NOMO-1 treated with DMSO at 0.1 percent for 48 hours (cell line): ENCODE results near the gene HOXA3.

ENCODE experiments used
- DNase-seq: peaks from one replicate; lab custom pipeline; 2025; ENCODE audit not compliant: unreplicated experiment; lab: John Stamatoyannopoulos, UW

The HOXA3 gene

DNA sequence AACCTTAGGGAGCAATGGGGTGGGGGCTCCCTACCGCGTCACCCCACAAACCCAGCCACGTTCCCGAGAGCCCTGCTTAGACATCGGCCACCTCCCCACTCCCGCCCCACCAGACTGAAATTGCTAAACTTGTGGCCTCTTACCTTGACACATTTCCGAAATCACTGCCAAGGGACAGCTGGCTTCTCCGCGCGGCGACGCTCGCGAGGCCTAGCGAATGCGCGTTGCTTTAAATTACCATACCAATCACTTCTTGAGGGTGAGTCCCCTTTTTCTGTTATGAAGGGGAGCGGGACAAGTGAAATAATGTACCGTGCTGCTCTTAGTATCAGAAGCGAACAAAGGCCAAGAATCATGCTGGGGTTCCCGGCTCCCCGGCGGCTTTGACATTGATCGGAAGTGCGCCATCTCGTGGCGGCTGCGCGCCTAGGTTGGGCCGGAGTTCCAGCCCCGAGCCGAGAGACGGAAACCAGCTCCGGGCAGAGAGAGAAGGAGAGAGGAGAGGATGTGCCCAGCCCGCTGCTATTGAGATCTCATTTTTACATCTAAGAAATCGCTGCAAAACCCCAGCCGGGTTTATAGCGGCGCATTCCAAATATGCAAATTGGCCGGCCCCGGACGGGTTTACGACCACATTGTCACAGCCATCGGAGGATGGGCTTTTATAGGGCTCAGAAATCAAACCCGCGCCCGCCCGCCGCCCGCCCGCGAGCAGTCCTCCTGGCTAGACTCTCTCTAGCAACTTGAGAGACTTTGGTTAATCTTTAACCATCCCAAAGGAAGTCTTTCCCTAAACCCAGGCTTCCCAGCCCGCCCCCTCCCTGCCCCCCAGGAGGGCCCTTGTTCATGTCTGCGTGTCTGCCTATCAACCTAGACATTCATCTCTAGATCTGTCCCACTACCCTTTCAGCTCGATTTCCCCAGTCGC, 27.4 kb upstream of the HOXA3 start:
- DNase-seq: peak; percentile 73

DNA sequence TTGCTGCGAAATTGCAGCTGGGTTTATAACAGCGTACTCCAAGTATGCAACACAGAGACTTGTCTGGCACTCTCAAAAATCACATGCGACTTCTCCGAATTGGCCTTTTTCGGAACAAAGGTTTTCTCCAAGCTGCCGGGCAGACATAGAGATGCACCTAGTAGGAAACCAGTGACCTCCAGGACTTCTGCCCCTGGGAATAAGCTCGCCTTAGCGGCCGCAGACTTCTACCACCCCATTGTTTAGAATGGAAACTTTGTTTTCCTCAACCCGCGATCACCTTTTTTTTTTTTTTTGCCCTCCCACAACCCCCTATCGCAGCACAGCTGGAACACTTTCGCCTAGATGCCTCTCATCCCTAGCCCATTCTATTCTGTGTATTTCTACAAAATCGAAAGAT, 26.6 kb upstream of the HOXA3 start:
- DNase-seq: no peak

DNA sequence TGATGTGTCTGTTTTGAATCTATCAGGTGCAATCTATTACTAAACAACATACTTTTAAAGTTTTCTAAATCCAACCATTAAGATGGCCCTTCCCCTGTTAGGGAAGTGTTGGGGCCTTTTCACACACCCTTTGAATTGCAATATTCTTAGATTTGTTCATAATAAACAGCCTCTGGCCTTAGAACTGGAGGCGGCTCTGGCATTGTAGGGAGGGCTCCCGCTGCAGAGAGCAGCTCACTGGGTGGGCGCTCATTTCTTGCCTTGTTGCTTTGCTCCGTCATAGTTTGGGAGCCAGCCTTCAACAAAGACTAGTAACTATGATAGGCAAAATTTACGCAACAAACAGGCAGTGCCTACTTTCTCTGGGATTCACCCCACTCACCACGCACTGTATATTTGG, 26.0 kb upstream of the HOXA3 start:
- no peak for DNase-seq

DNA sequence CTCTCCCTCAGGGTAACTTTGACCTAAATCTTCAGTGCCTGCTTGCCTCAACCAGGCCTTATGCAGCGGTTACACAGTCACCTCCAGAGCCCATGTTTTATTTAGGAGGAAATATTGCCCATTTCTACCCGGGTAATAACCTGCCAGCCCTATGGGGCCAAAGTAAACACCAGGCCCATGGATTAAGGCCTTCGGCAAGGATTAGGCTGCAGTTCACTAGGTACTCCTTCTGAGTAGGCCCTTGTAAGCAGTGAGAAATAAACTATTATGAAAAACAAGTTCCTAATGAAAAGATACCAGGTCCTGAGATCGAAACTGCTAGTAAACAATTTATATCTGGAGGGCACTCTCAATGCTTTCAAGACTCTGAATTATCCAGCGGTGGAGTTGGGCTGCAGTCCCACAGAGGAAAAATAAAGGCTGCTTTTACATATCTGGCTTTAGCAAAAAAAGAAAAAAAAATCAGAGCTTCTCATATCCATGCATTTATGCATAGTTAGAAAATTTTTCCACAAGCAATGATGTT, 25.5 kb upstream of the HOXA3 start:
- DNase-seq: no peak

DNA sequence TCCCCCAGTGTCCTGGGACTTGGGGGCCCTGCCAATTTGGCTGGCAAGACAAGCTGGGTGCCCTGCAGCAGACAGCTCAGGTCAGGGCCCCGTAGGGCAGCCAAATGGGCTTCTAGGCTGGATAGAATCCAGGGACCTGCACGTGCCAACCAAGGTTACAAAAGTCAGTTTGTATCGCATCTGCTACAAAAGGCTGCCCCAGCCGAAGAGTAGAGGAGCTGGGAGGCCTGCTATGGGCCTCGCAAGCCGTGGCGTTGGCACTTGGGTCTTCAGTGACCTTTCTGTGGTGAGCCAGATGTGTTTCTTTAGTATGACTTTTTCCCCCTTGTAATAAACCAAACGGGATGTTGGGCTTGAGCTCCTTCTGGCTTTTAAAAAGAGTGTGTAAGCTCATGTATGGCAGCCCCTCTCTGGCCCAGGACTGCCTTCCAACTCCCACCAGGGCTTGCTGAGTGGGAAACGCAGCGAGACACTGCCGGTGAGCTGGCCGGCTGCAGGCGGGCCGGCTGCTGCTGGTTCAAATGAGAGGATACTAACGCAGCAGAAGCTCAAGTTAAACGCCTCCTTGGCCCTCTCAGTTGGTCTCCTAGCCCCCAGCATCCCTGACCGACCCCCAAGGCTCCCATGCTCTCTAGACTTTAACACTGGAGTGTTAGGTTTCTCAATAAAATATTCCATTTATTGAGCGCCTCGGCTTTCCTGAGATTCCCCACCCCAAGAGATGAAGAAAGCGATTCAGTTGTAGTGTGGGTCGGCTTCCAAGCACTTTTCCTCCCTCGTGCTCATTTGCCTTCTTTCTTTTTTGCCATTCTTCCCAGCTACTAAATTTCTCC, 24.8 kb upstream of the HOXA3 start:
- DNase-seq: no peak

DNA sequence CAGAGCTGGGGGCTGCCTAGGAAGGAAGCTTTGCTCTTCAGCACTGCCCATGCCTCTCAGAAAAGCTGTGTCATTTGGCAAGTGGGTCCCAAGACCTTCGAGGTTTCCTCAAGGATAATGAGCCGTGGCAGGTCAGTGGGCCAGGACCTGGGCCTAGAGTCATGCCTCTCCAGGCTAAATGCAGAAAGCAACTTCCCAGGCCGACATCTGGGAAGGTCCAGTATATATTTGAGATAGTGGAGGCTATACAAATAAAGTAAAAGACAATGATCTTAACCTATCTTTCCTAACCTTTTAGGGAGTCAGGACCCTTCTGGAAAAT, 24.1 kb upstream of the HOXA3 start:
- no peak for DNase-seq

DNA sequence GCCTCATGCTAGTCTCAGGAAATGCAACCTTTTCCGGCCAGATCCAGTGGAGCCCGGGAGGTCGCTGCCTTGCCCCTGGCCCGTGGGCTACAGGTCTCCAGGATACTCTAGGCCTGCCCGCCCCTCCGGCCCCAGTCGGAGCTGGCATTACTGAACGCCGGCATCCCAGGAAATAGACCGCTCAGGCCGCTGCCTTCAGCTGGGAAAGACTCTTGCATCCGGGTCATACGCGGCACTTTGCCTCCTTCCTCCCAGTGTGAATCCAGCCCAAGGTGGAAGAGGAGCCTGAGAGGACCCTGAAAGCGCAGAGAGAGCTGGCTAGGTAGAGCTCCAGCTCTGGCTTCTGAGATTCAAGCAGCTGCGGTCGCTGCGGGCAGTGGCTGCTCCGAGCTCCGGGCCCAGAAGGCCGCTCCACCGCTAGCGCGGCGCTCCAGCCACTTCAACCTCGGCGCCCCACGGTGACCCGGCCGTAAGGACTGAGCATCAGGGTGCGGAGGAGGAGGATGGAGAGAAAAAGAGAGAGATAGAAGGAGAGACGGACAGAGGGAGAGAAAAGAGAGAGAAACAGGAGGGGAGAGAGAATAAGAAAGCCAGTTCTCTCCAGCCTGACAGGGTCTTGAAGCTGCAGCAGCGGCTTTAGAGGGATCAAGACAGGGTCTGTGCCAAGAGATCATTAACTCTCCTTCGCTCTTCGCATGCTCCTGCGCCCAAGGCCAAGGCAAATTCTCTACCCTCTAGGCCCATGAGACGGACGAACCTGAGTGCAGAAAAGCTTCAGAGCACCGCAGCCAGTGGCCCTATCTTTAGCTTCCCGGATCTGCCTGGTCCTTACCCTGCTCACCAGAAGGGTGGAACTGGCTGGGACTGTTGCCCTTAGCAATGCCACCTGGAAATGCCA, 23.5 kb upstream of the HOXA3 start:
- no peak for DNase-seq

DNA sequence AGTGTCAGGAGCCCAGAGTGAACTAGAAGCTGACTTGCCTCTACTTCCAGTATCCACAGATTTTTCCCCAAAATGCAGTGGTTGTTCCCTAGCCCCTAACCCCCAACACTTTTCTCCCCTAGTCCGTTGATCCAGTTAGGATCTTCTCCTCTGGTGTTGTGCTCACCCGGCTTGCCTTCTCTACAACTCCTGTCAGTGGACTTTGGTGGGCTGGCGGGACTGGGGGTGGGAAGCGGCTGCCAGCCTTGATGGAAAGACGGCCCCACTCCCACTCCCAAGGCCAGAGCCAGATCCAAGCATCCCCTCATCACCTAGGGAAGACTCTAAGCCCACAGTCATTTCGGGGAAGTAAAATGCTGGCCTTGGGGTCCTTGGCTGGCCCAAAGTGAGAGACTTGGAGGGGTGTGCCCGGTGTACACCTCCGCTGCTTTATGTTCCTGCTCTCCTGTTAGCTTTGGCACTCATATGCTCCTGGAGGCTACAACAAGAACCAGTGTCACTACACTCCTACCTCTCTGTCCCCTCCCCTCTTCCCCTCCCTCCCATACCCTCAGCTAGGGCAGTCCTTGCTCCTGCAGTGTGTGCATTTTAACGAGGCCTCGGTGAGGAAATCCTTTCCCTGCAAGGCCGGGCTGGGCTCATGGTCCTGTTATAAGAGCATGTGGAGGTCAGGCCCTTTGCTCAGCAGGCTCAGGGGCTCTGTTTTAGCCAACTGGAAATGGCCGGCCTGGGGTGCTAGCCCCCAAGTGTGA, 22.7 kb upstream of the HOXA3 start:
- DNase-seq: peak; percentile 62

DNA sequence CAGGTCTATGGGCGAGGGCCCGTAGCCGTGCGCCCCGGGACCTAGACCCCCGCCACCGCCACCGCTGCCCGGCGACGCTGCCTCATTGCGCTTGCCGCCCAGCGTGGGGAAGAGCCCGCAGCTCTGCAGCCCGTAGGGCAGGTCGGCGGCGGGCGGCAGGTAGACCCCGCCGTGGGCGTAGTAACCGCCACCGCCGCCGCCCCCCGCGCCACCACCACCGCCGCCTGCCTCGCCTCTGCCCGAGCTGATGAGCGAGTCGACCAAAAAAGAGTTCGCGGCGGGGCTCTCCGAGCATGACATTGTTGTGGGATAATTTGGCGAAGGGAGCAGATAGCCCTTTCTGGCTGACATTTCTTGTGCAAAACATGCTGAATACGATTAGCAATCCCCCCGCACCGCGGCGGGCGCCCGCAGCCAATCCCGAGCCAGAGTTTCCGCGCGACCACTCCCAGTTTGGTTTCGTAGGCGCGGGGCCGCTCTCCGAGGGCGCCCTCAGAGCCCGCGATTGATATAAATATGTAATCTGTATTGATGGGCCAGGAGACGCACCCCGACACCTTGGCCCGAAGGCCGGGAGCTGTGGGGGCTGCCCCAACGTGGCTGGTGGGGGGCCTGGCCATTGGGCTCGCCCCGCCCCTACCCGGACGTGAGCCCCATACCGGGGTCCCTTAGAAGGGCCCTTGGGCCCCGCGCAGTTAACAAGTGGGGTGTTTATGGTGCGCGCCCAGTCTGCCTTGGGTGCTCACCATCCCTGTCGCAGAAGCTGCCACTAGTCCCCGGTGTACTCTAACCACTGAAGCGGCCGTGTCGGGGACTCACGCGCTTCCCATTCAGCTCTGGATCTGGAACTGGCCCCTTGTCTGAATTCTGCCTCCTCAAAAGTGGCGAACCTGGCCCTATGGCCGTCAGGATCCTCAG, 21.8 kb upstream of the HOXA3 start, which contains the start of gene HOXA10:
TSS of gene HOXA10 (minus strand) at position 365 of the 918 bp plus-strand sequence. CDS start at position 351, 14 bp downstream.
- DNase-seq: peak; percentile 59

DNA sequence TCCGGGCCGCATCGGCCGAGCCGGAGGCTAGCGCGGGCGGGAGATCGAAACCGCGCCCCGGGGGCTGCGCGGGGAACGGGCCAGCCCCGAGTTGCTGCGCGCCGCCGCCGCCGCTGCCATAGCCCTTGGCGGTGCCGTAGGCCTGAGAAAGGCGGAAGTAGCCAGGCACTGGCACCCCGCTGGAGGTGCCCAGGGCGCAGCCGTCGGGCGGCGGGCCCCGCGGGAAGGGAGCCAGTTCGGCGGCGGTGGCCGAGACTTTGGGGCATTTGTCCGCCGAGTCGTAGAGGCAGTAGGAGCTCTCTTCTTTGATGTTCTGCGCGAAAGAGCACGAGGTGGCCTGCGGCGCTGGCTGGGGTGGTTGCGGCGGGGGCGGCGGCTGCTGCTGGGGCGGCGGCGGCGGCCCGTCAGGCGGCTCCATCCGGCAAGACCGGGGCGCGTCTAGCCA, 21.1 kb upstream of the HOXA3 start:
- DNase-seq: no peak

DNA sequence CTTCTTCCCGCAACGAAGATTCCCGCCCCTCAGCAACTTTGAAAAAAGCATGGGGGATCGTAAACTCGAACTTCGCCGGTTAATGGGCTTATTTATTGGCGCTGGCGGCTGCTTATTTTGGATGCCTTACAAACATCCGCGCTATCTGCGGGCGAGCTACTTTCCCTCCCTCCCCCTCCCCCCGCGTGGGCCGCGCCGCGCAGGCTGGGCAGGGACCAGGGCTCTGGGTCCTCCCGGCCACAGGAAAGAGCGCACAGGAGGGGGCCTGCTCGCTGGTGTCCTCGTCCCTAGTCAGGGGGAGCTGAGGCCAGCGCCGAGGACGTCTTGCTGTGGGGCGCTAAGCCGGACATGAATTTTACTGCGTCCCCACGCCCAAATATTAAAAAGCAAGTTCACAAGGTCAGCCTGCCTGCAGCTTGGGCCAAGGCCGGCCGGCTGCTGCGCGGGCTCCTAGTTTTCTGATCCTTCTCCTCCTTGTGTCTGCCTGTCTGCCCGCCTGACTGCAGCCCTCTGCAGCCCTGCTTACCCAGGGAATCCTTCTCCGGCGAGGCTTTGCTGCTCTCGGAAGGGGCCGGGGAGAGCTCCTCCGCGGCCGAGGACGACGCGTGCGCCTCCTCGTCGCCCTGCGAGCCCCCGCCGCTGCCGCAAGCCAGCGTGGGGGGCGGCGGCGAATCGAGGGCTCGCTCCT, 20.6 kb upstream of the HOXA3 start:
- no peak for DNase-seq

DNA sequence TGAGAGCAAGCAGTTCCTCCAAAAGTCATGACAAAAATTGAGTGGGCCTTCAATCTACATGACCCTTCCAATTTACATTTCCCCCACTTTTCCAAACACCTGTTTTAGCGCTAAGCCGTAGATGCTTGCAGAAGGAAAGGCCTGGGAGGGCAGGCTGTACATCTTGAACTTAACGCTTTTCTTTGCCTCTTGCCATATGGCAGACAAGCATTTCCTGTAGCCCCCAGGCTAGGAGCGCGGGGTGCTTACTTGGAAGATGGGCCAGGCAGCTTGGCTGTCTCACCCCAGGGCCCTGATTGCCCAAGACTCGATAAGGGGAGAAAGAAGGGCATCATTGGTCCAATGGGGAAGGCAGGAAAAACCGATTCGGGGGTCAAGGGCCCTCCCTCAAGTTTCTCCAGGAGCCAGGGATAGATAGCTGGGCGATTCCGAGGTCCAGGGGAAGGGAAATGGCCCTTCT, 20.0 kb upstream of the HOXA3 start:
- no peak for DNase-seq

DNA sequence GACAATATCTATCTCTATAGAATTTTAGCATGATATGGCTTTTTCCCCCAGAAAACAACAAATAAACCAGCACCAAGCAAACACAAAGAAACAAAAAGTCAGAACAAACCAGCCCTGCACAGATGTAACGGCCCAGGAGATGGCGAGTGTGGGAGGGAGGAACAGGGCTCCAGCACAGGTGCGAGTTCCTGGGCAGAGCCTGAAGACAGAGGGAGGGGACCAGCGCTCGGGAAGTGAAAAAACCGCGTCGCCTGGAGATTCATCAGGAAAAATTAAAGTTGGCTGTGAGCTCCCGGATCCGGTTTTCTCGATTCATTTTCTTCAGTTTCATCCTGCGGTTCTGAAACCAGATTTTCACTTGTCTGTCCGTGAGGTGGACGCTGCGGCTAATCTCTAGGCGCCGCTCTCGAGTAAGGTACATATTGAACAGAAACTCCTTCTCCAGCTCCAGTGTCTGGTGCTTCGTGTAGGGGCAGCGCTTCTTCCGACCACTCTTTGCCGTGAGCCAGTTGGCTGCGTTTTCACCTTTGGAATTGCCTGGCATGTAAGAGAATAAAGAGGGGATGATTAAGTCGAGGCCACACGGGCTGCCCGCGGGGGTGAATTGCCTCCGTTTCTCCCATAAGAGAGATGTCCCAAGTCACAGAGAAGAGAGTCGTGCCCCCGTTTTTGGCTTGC, 19.4 kb upstream of the HOXA3 start:
- no peak for DNase-seq

DNA sequence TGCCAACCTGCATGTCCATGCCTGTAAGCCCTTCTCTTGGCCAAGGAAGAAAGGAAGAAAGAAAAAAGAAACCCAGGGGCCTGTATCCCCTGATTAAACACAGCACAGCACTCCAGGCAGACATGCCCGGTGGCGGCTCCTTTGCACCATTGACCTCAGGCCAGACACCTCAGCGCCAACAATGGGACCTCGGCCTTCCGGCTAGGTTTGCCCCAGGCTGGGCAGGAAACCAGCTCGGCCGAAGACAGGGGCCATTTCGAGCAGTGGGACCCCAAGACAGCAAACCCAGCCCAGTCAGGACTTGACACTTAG, 18.9 kb upstream of the HOXA3 start:
- no peak for DNase-seq

DNA sequence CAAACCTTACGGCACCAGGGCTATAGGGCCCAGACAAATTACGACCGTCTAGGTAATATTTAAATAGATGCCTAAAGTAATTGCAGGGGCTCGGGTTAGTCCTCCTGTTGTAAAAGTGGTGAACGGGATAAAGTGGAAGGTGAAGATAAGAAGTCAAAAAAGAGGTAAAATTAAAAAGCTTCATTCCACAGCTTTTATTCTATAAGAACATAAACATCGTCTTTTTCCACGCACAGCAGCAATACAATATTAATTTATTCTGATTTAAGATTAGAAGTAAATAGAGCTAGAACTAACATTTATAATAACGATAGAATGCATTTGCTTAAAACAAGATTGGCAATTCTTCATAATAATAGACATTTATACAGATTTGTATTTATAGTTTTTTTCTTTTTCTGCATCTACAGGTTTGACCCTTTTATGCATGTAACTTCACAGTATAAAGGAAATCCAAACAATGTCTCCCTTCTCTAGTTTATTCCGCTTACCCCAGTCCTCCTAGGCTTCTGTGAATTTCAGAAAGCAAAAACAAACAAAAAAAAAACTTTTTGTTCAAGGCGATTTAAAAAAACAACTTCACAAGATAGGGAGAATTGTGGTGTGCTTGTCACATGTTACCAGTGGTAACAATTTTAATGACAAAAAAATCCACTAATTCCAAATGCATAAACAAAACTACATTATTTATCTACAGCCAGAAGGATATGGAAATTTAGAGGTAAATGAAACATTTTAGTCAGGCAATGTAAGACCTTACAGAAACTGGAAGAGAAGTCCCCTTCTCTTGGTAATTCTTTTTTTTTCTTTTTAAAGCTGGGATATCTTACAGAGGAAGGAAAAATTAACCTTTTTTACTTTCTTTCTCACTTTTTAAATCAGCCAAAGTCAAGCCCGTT, 18.3 kb upstream of the HOXA3 start:
- no peak for DNase-seq

DNA sequence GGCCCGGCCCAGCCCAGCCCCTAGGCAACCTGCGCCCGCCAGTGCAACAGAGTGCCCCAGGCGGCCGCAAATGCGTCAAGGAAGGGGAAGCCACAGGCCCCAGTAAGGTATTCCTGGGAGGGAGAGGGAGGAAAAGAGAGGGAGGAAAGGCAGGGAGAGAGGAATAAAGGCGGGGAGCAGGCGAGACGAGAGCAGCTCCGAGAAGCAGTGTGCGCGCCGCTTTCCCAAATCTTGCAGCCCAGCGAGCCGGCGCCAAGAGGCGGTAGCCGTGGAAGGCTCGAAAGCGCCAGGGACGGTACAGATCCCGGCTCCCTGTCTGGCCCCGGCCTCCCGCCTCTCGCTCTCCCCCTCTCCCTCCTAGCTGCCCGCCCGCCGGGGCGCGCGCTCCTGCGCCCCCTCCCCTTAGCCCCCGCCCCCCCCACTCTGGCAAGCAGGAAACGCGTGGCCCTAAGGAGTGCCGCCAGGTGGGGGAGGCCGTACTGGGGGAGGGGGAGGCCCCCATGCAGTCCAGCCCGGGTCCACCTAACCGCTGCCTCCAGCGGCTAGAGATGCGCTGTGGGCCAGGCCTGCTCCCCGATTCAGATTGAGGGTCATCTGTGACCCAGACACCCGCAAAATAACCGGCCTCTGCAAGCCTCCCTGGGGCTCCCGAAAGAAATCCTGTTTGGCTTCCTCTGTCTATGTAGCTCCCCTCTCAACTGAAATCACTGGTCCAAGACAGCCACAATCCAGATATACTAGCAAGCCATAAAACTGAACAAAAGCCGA, 17.5 kb upstream of the HOXA3 start:
- DNase-seq: no peak
